Suprapubic skin (tissue), 4 donors: Measurements from ENCODE around the gene TNNI3K.

ENCODE experiments used
- CTCF ChIP-seq, 2 donors: fragments of 200-600 bp in 1 of 2; fragments of 450-650 bp in 1 of 2; sonication (generic) in 1 of 2; IDR thresholded peaks; one replicate each; pipeline ENCODE4 v1.5.1; 2016 to 2019; ENCODE audit warnings: antibody characterized with exemption in 2 of 2, mild to moderate bottlenecking in 1 of 2, moderate library complexity in 1 of 2
- EP300 ChIP-seq: sonication (generic); formaldehyde crosslinking; IDR thresholded peaks from one replicate; pipeline ENCODE4 v1.6.1; 2017; ENCODE audit warnings: antibody characterized with exemption
- POLR2A ChIP-seq, 2 donors: fragments of 450-650 bp; IDR thresholded peaks; one replicate each; pipeline ENCODE4 v1.6.1; 2017; ENCODE audit warnings: antibody characterized with exemption in 2 of 2, mild to moderate bottlenecking in 2 of 2, moderate library complexity in 2 of 2
- POLR2AphosphoS5 ChIP-seq, 3 donors: sonication (generic); formaldehyde crosslinking; IDR thresholded peaks; one replicate each; pipeline ENCODE4 v1.6.1; 2017; ENCODE audit warnings: antibody characterized with exemption in 3 of 3

DNA sequence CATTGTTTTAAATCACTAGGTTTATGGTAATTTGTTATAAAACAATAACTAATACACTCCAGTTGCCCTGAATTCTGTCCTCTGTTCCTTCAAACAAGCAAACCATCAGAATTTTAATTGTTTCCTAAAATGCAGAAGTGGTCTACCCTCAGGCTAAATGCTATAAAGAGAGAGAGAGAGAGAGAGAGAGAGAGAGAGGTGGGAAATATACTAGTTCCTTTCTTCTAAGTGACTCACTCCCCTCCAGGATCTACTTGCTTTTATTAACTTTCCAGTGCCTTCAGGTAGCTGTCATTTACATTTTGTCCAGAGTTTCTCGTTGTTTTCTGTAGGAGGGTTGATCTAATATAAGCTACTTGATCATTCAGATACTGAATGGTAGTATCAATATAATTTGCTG is 250.8 kb downstream of the TNNI3K start:
- TF ChIP-seq POLR2A (IDR thresholded peaks at IDR 0.05): no peak
- TF ChIP-seq CTCF (IDR thresholded peaks at IDR 0.05): no peak
- no peak for TF ChIP-seq POLR2AphosphoS5 (IDR thresholded peaks at IDR 0.05)
- no peak for TF ChIP-seq EP300
